ENCODE measurements around the gene POMT2. TPM values are rescaled to one million over a fixed set of nuclear protein-coding genes. Genes with fewer than 3 reads are reported as not detected.
"Not testable (repeated sequence)": the region's sequence is repeated elsewhere in the genome, so short reads cannot be mapped to it uniquely, and the experiment has no call there.

The POMT2 gene
- total RNA-seq, 1 donor from 2014 or later, result 29.2 TPM

GRCh38 chr14:77338302-77338701 is 17.6 kb upstream of the POMT2 start:
- H3K4me3 Mint-ChIP-seq (ENCODE audit: unreplicated experiment), result no peak overlapping the region
- no peak for TF ChIP-seq CTCF (IDR thresholded peaks at IDR 0.05)
- no peaks in the 10 kb centered on the region for H3K9me3 Mint-ChIP-seq (ENCODE audit: unreplicated experiment)
- H3K4me1 Mint-ChIP-seq (ENCODE audit: unreplicated experiment), result no peaks in the 10 kb centered on the region
- no peak overlapping the region for H3K27ac Mint-ChIP-seq (ENCODE audit: unreplicated experiment)
- no peaks in the 10 kb centered on the region for H3K27me3 Mint-ChIP-seq (ENCODE audit: unreplicated experiment)
- peaks cover 25% of the 10 kb centered on the region for H3K36me3 Mint-ChIP-seq (ENCODE audit: unreplicated experiment)
- DNase-seq (ENCODE audit: extremely low spot score, unreplicated experiment), result no peak

- no peak overlapping the region for H3K4me3 Mint-ChIP-seq (ENCODE audit: unreplicated experiment)
- H3K27ac Mint-ChIP-seq (ENCODE audit: unreplicated experiment), result no peak overlapping the region
- DNase-seq (ENCODE audit: extremely low spot score, unreplicated experiment), result no peak
- no peaks in the 10 kb centered on the region for H3K9me3 Mint-ChIP-seq (ENCODE audit: unreplicated experiment)
- H3K36me3 Mint-ChIP-seq (ENCODE audit: unreplicated experiment), result peaks cover 23% of the 10 kb centered on the region
- no peaks in the 10 kb centered on the region for H3K4me1 Mint-ChIP-seq (ENCODE audit: unreplicated experiment)
- no peaks in the 10 kb centered on the region for H3K27me3 Mint-ChIP-seq (ENCODE audit: unreplicated experiment)
- no peak for TF ChIP-seq CTCF (IDR thresholded peaks at IDR 0.05)
Observed at GRCh38 chr14:77337880-77338279, 17.2 kb upstream of the POMT2 start.

DNA sequence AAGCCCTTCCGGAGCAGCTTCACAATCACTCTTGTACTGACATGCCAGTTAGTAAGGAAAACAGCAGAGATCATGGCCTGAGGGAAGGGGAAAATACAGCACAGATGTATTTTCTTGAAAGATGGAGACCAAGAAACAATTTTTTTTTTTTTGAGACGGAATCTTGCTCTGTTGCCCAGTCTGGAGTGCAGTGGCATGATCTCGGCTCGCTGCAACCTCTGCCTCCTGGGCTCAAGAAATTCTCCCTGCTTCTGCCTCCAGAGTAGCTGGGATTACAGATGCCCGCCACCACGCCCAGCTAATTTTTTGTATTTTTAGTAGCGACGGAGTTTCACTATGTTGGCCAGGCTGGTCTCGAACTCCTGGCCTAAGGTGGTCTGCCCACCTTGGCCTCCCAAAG is 16.6 kb upstream of the POMT2 start:
- peaks cover 23% of the 10 kb centered on the region for H3K36me3 Mint-ChIP-seq (ENCODE audit: unreplicated experiment)
- not testable (repeated sequence) for H3K27me3 Mint-ChIP-seq (ENCODE audit: unreplicated experiment); H3K4me1 Mint-ChIP-seq (ENCODE audit: unreplicated experiment); DNase-seq (ENCODE audit: extremely low spot score, unreplicated experiment); H3K4me3 Mint-ChIP-seq (ENCODE audit: unreplicated experiment); H3K9me3 Mint-ChIP-seq (ENCODE audit: unreplicated experiment); H3K27ac Mint-ChIP-seq (ENCODE audit: unreplicated experiment)

GRCh38 chr14:77335576-77335975 is 14.9 kb upstream of the POMT2 start:
- no peak for DNase-seq (ENCODE audit: extremely low spot score, unreplicated experiment)
- H3K4me3 Mint-ChIP-seq (ENCODE audit: unreplicated experiment), result no peak overlapping the region
- H3K27ac Mint-ChIP-seq (ENCODE audit: unreplicated experiment), result no peak overlapping the region
- no peaks in the 10 kb centered on the region for H3K9me3 Mint-ChIP-seq (ENCODE audit: unreplicated experiment)
- no peaks in the 10 kb centered on the region for H3K27me3 Mint-ChIP-seq (ENCODE audit: unreplicated experiment)
- no peaks in the 10 kb centered on the region for H3K4me1 Mint-ChIP-seq (ENCODE audit: unreplicated experiment)
- H3K36me3 Mint-ChIP-seq (ENCODE audit: unreplicated experiment), result peaks cover 12% of the 10 kb centered on the region
- no peak for TF ChIP-seq CTCF (IDR thresholded peaks at IDR 0.05)

- no peak for DNase-seq (ENCODE audit: extremely low spot score, unreplicated experiment)
- Mint-ChIP-seq H3K4me3 (ENCODE audit: unreplicated experiment) (no peak overlapping the region), H3K36me3 (ENCODE audit: unreplicated experiment) (no peaks in the 10 kb centered on the region), H3K9me3 (ENCODE audit: unreplicated experiment) (no peaks in the 10 kb centered on the region), H3K4me1 (ENCODE audit: unreplicated experiment) (no peaks in the 10 kb centered on the region), H3K27me3 (ENCODE audit: unreplicated experiment) (no peaks in the 10 kb centered on the region), H3K27ac (ENCODE audit: unreplicated experiment) (no peak overlapping the region)
- no peak for TF ChIP-seq CTCF (IDR thresholded peaks at IDR 0.05)
Observed at GRCh38 chr14:77329872-77330271, 9.2 kb upstream of the POMT2 start.

GRCh38 chr14:77327111-77327510 is 6.4 kb upstream of the POMT2 start:
- no peak for TF ChIP-seq CTCF (IDR thresholded peaks at IDR 0.05)

More at GRCh38 chr14:77327111-77327510, 6.4 kb upstream of the POMT2 start:
- DNase-seq (ENCODE audit: extremely low spot score, unreplicated experiment), result no peak
- H3K4me1 Mint-ChIP-seq (ENCODE audit: unreplicated experiment), result peaks cover 5% of the 10 kb centered on the region
- no peak overlapping the region for H3K4me3 Mint-ChIP-seq (ENCODE audit: unreplicated experiment)
- no peaks in the 10 kb centered on the region for H3K27me3 Mint-ChIP-seq (ENCODE audit: unreplicated experiment)
- no peaks in the 10 kb centered on the region for H3K9me3 Mint-ChIP-seq (ENCODE audit: unreplicated experiment)
- no peak overlapping the region for H3K27ac Mint-ChIP-seq (ENCODE audit: unreplicated experiment)
- no peaks in the 10 kb centered on the region for H3K36me3 Mint-ChIP-seq (ENCODE audit: unreplicated experiment)

All from osteocyte (in vitro differentiated cells).